Mesenchymal stem cell (in vitro differentiated cells and primary cell): ENCODE results near the gene SKOR1.

Experiments used
- DNase-seq: peaks from one replicate; pipeline ENCODE4 v3.0.0-alpha.2; 2013
- H2AFZ ChIP-seq: one replicate; pipeline ENCODE4 v1.6.1; 2013; ENCODE audit warnings: low read depth, mild to moderate bottlenecking, control low read depth, inconsistent platforms, low read length, moderate library complexity
- H2AK5ac ChIP-seq: 2 replicates; pipeline ENCODE4 v1.6.1; 2013; ENCODE audit warnings: low read length, moderate library complexity, mild to moderate bottlenecking, inconsistent platforms; ENCODE audit not compliant: severe bottlenecking
- H2BK120ac ChIP-seq: one replicate; pipeline ENCODE4 v1.6.1; 2013; ENCODE audit warnings: low read depth, mild to moderate bottlenecking, inconsistent platforms, low read length, moderate library complexity
- H2BK12ac ChIP-seq, 2 experiments: one replicate each; pipeline ENCODE4 v1.6.1; 2013; ENCODE audit warnings: inconsistent platforms in 2 of 2, low read length in 2 of 2, mild to moderate bottlenecking in 2 of 2, moderate library complexity in 2 of 2, control low read depth in 1 of 2
- H2BK15ac ChIP-seq: one replicate; pipeline ENCODE4 v1.6.1; 2013; ENCODE audit warnings: mild to moderate bottlenecking, low read depth, inconsistent platforms; ENCODE audit not compliant: poor library complexity, severe bottlenecking
- H2BK5ac ChIP-seq: 2 replicates; pipeline ENCODE4 v1.6.1; 2013; ENCODE audit warnings: low read depth, mild to moderate bottlenecking, low read length, control low read depth, inconsistent platforms; ENCODE audit not compliant: poor library complexity, severe bottlenecking
- H3K14ac ChIP-seq, 2 experiments: one replicate each; pipeline ENCODE4 v1.6.1; 2013; ENCODE audit warnings: inconsistent platforms in 2 of 2, low read length in 2 of 2, control low read depth in 1 of 2, mild to moderate bottlenecking in 1 of 2, moderate library complexity in 1 of 2
- H3K18ac ChIP-seq, 2 experiments: one replicate each; pipeline ENCODE4 v1.6.1; 2013; ENCODE audit warnings: inconsistent platforms in 2 of 2, low read length in 2 of 2, control low read depth in 1 of 2, low read depth in 1 of 2, mild to moderate bottlenecking in 1 of 2
- H3K23ac ChIP-seq, 2 experiments: one replicate each; pipeline ENCODE4 v1.6.1; 2013; ENCODE audit warnings: inconsistent platforms in 2 of 2, low read length in 2 of 2, mild to moderate bottlenecking in 2 of 2, moderate library complexity in 2 of 2, control low read depth in 1 of 2
- H3K27ac ChIP-seq: 2 replicates; pipeline ENCODE4 v1.5.1; 2013; ENCODE audit warnings: mild to moderate bottlenecking, moderate library complexity, low read length, control low read depth, inconsistent platforms; ENCODE audit not compliant: poor library complexity, severe bottlenecking
- H3K27me3 ChIP-seq, 2 experiments: 2 replicates each; pipeline versions ENCODE4 v1.6.1 to v1.7.0; 2013; ENCODE audit warnings: low read length in 2 of 2, mild to moderate bottlenecking in 2 of 2, moderate library complexity in 2 of 2, control low read depth in 1 of 2, inconsistent platforms in 1 of 2; ENCODE audit not compliant: control insufficient read depth in 1 of 2, insufficient read depth in 1 of 2
- H3K36me3 ChIP-seq, 2 experiments: 2 replicates each; pipeline versions ENCODE4 v1.6.1 to v1.7.0; 2013; ENCODE audit warnings: low read length in 2 of 2, control low read depth in 1 of 2, inconsistent platforms in 1 of 2, low read depth in 1 of 2, mild to moderate bottlenecking in 1 of 2; ENCODE audit not compliant: insufficient read depth in 2 of 2, control insufficient read depth in 1 of 2
- H3K4ac ChIP-seq, 2 experiments: one replicate each; pipeline ENCODE4 v1.6.1; 2013; ENCODE audit warnings: inconsistent platforms in 2 of 2, low read length in 2 of 2, mild to moderate bottlenecking in 2 of 2, moderate library complexity in 2 of 2, control low read depth in 1 of 2, low read depth in 1 of 2
- H3K4me1 ChIP-seq: 2 replicates; pipeline ENCODE4 v1.6.1; 2013; ENCODE audit warnings: low read depth, low read length, control low read depth; ENCODE audit not compliant: control insufficient read depth, insufficient read depth
- H3K4me2 ChIP-seq: 2 replicates; pipeline ENCODE4 v1.6.1; 2013; ENCODE audit warnings: low read length, mild to moderate bottlenecking, inconsistent platforms; ENCODE audit not compliant: poor library complexity, severe bottlenecking
- H3K4me3 ChIP-seq, 2 experiments: 2 replicates each; pipeline versions ENCODE4 v1.5.1 to v1.7.0; 2013; ENCODE audit warnings: low read length in 2 of 2, mild to moderate bottlenecking in 2 of 2, control low read depth in 1 of 2, low read depth in 1 of 2; ENCODE audit not compliant: insufficient read depth in 1 of 2
- H3K79me1 ChIP-seq: replicated peaks from 2 replicates; pipeline ENCODE4 v1.6.1; 2013; ENCODE audit warnings: mild to moderate bottlenecking, control low read depth, low read length, inconsistent platforms; ENCODE audit not compliant: poor library complexity, severe bottlenecking
- H3K9ac ChIP-seq: 2 replicates; pipeline ENCODE4 v1.7.0; 2013; ENCODE audit warnings: mild to moderate bottlenecking, low read length, moderate library complexity
- H3K9me3 ChIP-seq: 2 replicates; pipeline ENCODE4 v1.7.0; 2013; ENCODE audit warnings: mild to moderate bottlenecking, low read length; ENCODE audit not compliant: control insufficient read depth
- H4K8ac ChIP-seq: one replicate; pipeline ENCODE4 v1.6.1; 2013; ENCODE audit warnings: inconsistent platforms, mild to moderate bottlenecking, low read length, moderate library complexity
- H4K91ac ChIP-seq: one replicate; pipeline ENCODE4 v1.6.1; 2013; ENCODE audit warnings: mild to moderate bottlenecking, low read length, inconsistent platforms
- WGBS: methylation state at CpG from one replicate; pipeline ENCODE4 v1.1.7; 2013; ENCODE audit warnings: mixed read lengths; 5-methylcytosine and 5-hydroxymethylcytosine counted together

SKOR1 gene

DNA sequence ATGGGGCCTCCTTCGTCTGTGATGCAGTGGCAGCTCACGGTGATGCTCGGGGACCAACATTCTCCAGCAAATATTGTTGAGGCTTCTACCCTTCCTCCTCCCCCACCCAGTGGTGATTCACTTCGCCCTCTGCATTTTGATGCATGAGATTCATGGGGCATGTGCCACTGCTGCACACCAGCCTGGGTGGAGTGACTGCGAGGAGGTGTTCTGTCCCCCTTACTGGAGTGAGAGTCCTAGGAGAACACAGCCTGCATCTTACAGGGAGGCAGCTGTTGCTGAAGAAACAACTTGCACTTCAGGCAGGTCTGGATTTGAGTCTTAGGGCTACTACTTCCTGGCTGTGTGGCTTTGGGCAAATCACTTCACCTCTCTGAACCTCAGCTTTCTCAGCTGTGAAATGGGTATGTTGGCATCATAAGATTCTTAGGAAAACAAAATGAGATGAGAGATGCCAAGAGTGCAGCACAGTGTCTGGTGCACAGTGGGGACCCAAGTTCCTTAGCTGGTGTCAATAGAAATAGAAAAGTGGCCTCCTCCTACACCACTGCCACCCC is 10.2 kb upstream of the SKOR1 start:
- no peak overlapping the region for H2BK120ac ChIP-seq
- H2AK5ac ChIP-seq, result no peak overlapping the region
- H4K91ac ChIP-seq, result no peak overlapping the region
- peaks cover 0 to 4% of the 10 kb centered on the region in 2 experiments for H3K36me3 ChIP-seq
- no peak overlapping the region for H3K18ac ChIP-seq
- 86% methylated on average over 5 of the region's 5 CpGs for WGBS
- no peak overlapping the region for H3K9ac ChIP-seq
- H3K4ac ChIP-seq, result no peak overlapping the region
- peak overlapping the region in 1 of 2 experiments; percentile 25 for H3K23ac ChIP-seq
- H3K79me1 ChIP-seq, result no peaks in the 10 kb centered on the region
- DNase-seq, result no peak
- no peak overlapping the region for H2BK15ac ChIP-seq
- H3K4me1 ChIP-seq, result peaks cover 2% of the 10 kb centered on the region
- no peak overlapping the region for H3K14ac ChIP-seq
- H3K27me3 ChIP-seq, result peaks cover 27 to 35% of the 10 kb centered on the region in 2 experiments
- peaks cover 14% of the 10 kb centered on the region for H3K9me3 ChIP-seq
- no peak overlapping the region for H2AFZ ChIP-seq
- H3K4me2 ChIP-seq, result no peak overlapping the region
- no peak overlapping the region for H4K8ac ChIP-seq
- no peak overlapping the region for H3K27ac ChIP-seq
- H2BK5ac ChIP-seq, result no peak overlapping the region
- no peak overlapping the region for H3K4me3 ChIP-seq
- no peak overlapping the region for H2BK12ac ChIP-seq

DNA sequence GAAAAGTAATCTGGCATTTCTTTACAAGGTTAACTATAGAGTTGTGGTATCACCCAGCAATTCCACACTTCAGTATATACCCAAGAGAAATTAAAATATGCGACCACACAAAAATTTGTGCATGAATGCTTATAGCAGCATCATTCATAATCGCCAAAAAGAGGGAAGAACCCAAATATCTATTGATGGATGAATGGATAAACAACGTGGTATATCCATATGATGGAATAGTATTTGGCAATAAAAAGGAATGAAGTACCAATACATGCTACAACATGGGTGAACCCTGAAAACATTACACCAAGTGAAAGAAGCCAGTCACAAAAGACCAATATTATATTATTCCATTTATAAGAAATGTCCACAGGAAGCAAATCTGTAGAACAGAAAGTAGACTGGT is 8.6 kb upstream of the SKOR1 start:
- Histone ChIP-seq H3K4me2 (no peak overlapping the region), H4K91ac (no peak overlapping the region), H3K4me1 (peaks cover 4% of the 10 kb centered on the region), H2BK5ac (no peak overlapping the region), H3K4ac (no peak overlapping the region), H3K9me3 (peaks cover 14% of the 10 kb centered on the region), H3K27me3 (peaks cover 42 to 51% of the 10 kb centered on the region in 2 experiments), H2BK12ac (no peak overlapping the region), H4K8ac (no peak overlapping the region), H3K23ac (no peak overlapping the region), H2AFZ (no peak overlapping the region), H3K9ac (no peak overlapping the region), H3K4me3 (no peak overlapping the region), H2AK5ac (no peak overlapping the region), H2BK15ac (no peak overlapping the region), H3K18ac (no peak overlapping the region), H3K36me3 (peaks cover 0 to 4% of the 10 kb centered on the region in 2 experiments), H3K79me1 (no peaks in the 10 kb centered on the region), H3K27ac (no peak overlapping the region), H3K14ac (no peak overlapping the region), H2BK120ac (no peak overlapping the region)
- WGBS, result no CpG with 5 or more reads among the region's 3 CpGs
- no peak for DNase-seq

DNA sequence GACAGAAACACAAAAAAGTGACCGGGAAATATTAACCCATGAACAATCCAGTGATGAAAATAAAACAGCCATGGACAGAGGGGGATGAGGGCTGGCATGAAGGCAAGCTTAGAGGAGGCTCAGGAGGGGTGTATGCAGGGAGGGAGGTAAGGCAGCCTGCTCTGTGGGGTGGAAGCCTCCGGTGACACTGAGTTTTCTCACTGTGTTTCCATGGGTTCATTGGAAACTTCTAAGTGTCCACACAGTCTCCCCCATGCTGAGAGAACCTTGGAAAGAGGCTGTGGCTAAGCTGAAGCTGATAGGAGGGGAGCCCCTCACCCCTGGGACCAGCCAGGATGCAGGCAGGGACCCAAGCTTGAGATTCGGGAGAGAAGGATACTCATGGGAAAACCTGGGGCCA is 6.8 kb upstream of the SKOR1 start:
- no peak for DNase-seq
- Histone ChIP-seq H4K8ac (no peak overlapping the region), H2BK12ac (no peak overlapping the region), H3K4me2 (no peak overlapping the region), H3K23ac (no peak overlapping the region), H2AFZ (no peak overlapping the region), H3K4me1 (peaks cover 13% of the 10 kb centered on the region), H3K4me3 (no peak overlapping the region), H3K9ac (no peak overlapping the region), H3K4ac (no peak overlapping the region), H3K27me3 (peaks cover 57 to 62% of the 10 kb centered on the region in 2 experiments), H3K27ac (no peak overlapping the region), H2BK120ac (no peak overlapping the region), H3K14ac (no peak overlapping the region), H3K79me1 (no peaks in the 10 kb centered on the region), H2AK5ac (no peak overlapping the region), H4K91ac (no peak overlapping the region), H3K36me3 (peaks cover 0 to 4% of the 10 kb centered on the region in 2 experiments), H3K9me3 (peaks cover 12% of the 10 kb centered on the region), H3K18ac (no peak overlapping the region), H2BK5ac (no peak overlapping the region), H2BK15ac (no peak overlapping the region)
- WGBS, result 95% methylated on average over 2 of the region's 3 CpGs

DNA sequence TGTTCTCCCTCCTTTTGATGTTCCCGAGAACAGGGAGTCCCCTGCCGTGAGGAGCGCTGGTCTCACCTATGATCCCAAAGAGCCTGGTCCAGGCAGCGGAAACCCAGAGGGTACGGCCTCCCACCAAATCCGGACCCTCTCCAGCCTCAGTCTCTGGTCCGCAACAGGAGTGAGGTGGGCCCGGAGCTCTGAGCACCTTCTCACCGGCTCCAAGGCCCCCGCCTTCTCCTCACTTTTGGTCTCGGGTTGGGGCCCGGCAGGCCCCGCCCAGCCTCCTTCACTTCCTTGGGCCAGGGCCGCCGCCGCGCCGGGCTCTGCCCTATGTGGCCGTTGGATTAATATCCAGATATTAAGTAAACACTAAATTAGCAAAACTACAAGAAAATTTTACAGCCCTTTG is 5.7 kb upstream of the SKOR1 start:
- peaks cover 68 to 74% of the 10 kb centered on the region in 2 experiments for H3K27me3 ChIP-seq
- H3K14ac ChIP-seq, result no peak overlapping the region
- peaks cover 0 to 4% of the 10 kb centered on the region in 2 experiments for H3K36me3 ChIP-seq
- H2BK5ac ChIP-seq, result no peak overlapping the region
- no peak overlapping the region for H2BK120ac ChIP-seq
- no peak overlapping the region for H4K8ac ChIP-seq
- no peak overlapping the region for H3K23ac ChIP-seq
- H3K9ac ChIP-seq, result no peak overlapping the region
- H2AFZ ChIP-seq, result no peak overlapping the region
- no peak overlapping the region for H2BK12ac ChIP-seq
- H3K18ac ChIP-seq, result no peak overlapping the region
- no peak overlapping the region for H3K4me2 ChIP-seq
- H3K79me1 ChIP-seq, result no peaks in the 10 kb centered on the region
- H4K91ac ChIP-seq, result no peak overlapping the region
- H2AK5ac ChIP-seq, result no peak overlapping the region
- H3K4me3 ChIP-seq, result no peak overlapping the region
- H3K4me1 ChIP-seq, result peaks cover 15% of the 10 kb centered on the region
- H2BK15ac ChIP-seq, result no peak overlapping the region
- no peak overlapping the region for H3K27ac ChIP-seq
- WGBS, result 21% methylated on average over 11 of the region's 19 CpGs
- no peak overlapping the region for H3K4ac ChIP-seq
- no peak for DNase-seq
- peaks cover 12% of the 10 kb centered on the region for H3K9me3 ChIP-seq
